Activated naive CD4-positive, alpha-beta T cell treated with anti-CD3 and anti-CD28 coated beads, Interleukin-2, amount 10 ng/mL, durations not matched to agents 7 days and 5 days (primary cell): ENCODE measurements around the gene SEPTIN8.

Experiments
- CTCF ChIA-PET: fragments of 350-600 bp; sonication (Branson Sonifier 250); formaldehyde crosslinking; loops from one replicate; lab custom pipeline; 2021; ENCODE audit warnings: antibody characterized with exemption; lab: Charles Lee
- DNase-seq: peaks from one replicate; pipeline ENCODE4 v3.0.0-alpha.2; 2020
- H3K27ac Mint-ChIP-seq: one replicate; pipeline ENCODE4 v1.8.0; 2021; ENCODE audit warnings: mild to moderate bottlenecking, moderate library complexity, mixed read lengths
- H3K27me3 Mint-ChIP-seq: one replicate; pipeline ENCODE4 v1.8.0; 2021; ENCODE audit warnings: mild to moderate bottlenecking, mixed read lengths
- H3K36me3 Mint-ChIP-seq: one replicate; pipeline ENCODE4 v1.8.0; 2021; ENCODE audit warnings: mixed read lengths
- H3K4me1 Mint-ChIP-seq: one replicate; pipeline ENCODE4 v1.8.0; 2021; ENCODE audit warnings: mixed read lengths
- H3K4me3 Mint-ChIP-seq: one replicate; pipeline ENCODE4 v1.8.0; 2021; ENCODE audit warnings: mild to moderate bottlenecking, moderate library complexity, mixed read lengths
- H3K9me3 Mint-ChIP-seq: one replicate; pipeline ENCODE4 v1.8.0; 2021; ENCODE audit warnings: mixed read lengths

SEPTIN8 gene

GRCh38 chr5:132785365-132785764, 8.3 kb upstream of the SEPTIN8 start:
- CTCF ChIA-PET: interaction anchor here (1.7 kb wide), 1 partner anchor 34 kb away, joined by 4 read pairs; no protein-coding TSS in a partner anchor
- Mint-ChIP-seq H3K4me3 (no peak overlapping the region), H3K27ac (no peak overlapping the region), H3K4me1 (peaks cover 13% of the 10 kb centered on the region), H3K36me3 (no peaks in the 10 kb centered on the region), H3K27me3 (peaks cover 67% of the 10 kb centered on the region), H3K9me3 (no peaks in the 10 kb centered on the region)
- DNase-seq: no peak

- H3K4me1 Mint-ChIP-seq: peaks cover 30% of the 10 kb centered on the region
- CTCF ChIA-PET: interaction anchor here (2.1 kb wide), 1 partner anchor 28 kb away, joined by 4 read pairs; no protein-coding TSS in a partner anchor
- H3K36me3 Mint-ChIP-seq: no peaks in the 10 kb centered on the region
- H3K27ac Mint-ChIP-seq: no peak overlapping the region
- H3K4me3 Mint-ChIP-seq: no peak overlapping the region
- DNase-seq: no peak
- H3K9me3 Mint-ChIP-seq: no peaks in the 10 kb centered on the region
- peaks cover 78% of the 10 kb centered on the region for H3K27me3 Mint-ChIP-seq
Observed at GRCh38 chr5:132782101-132782500, 5.1 kb upstream of the SEPTIN8 start.

- Mint-ChIP-seq H3K9me3 (no peaks in the 10 kb centered on the region), H3K27me3 (peaks cover 78% of the 10 kb centered on the region), H3K27ac (no peak overlapping the region), H3K36me3 (no peaks in the 10 kb centered on the region), H3K4me1 (peaks cover 33% of the 10 kb centered on the region), H3K4me3 (no peak overlapping the region)
- CTCF ChIA-PET: interaction anchor here (2.1 kb wide), 1 partner anchor 27 kb away, joined by 4 read pairs; no protein-coding TSS in a partner anchor
- no peak for DNase-seq
Observed at GRCh38 chr5:132781029-132781428, 4.0 kb upstream of the SEPTIN8 start.

GRCh38 chr5:132780577-132780976, 3.5 kb upstream of the SEPTIN8 start:
- H3K4me1 Mint-ChIP-seq: peaks cover 34% of the 10 kb centered on the region
- CTCF ChIA-PET: no interaction called here
- no peaks in the 10 kb centered on the region for H3K9me3 Mint-ChIP-seq
- H3K4me3 Mint-ChIP-seq: no peak overlapping the region
- no peak overlapping the region for H3K27ac Mint-ChIP-seq
- no peak for DNase-seq
- peaks cover 76% of the 10 kb centered on the region for H3K27me3 Mint-ChIP-seq
- no peaks in the 10 kb centered on the region for H3K36me3 Mint-ChIP-seq

GRCh38 chr5:132779961-132780360, 2.9 kb upstream of the SEPTIN8 start:
- Mint-ChIP-seq H3K9me3 (no peaks in the 10 kb centered on the region), H3K4me3 (no peak overlapping the region), H3K4me1 (peaks cover 34% of the 10 kb centered on the region), H3K36me3 (no peaks in the 10 kb centered on the region), H3K27ac (no peak overlapping the region), H3K27me3 (peaks cover 79% of the 10 kb centered on the region)
- no peak for DNase-seq
- CTCF ChIA-PET: no interaction called here

- H3K27me3 Mint-ChIP-seq: peaks cover 82% of the 10 kb centered on the region
- no peak for DNase-seq
- CTCF ChIA-PET: interaction anchor here (0.9 to 1.5 kb wide), 2 partner anchors 41 to 42 kb away, joined by 3 read pairs; partner anchors contain the start of gene KIF3A
- H3K4me3 Mint-ChIP-seq: no peak overlapping the region
- H3K27ac Mint-ChIP-seq: no peak overlapping the region
- H3K9me3 Mint-ChIP-seq: no peaks in the 10 kb centered on the region
- no peaks in the 10 kb centered on the region for H3K36me3 Mint-ChIP-seq
- peaks cover 34% of the 10 kb centered on the region for H3K4me1 Mint-ChIP-seq
Observed at GRCh38 chr5:132778856-132779255, 1.8 kb upstream of the SEPTIN8 start.

- no peaks in the 10 kb centered on the region for H3K36me3 Mint-ChIP-seq
- no peak overlapping the region for H3K27ac Mint-ChIP-seq
- peaks cover 34% of the 10 kb centered on the region for H3K4me1 Mint-ChIP-seq
- peaks cover 80% of the 10 kb centered on the region for H3K27me3 Mint-ChIP-seq
- H3K9me3 Mint-ChIP-seq: no peaks in the 10 kb centered on the region
- H3K4me3 Mint-ChIP-seq: peak overlapping the region; percentile 69
- CTCF ChIA-PET: interaction anchor here (0.6 to 1.5 kb wide), 4 partner anchors 16 to 123 kb away, joined by 3 read pairs; partner anchors contain the start of gene KIF3A
- no peak for DNase-seq
Observed at GRCh38 chr5:132778129-132778528, 1.1 kb upstream of the SEPTIN8 start.

GRCh38 chr5:132776938-132777208, 166 bp downstream of the SEPTIN8 start:
- Mint-ChIP-seq H3K4me1 (peaks cover 34% of the 10 kb centered on the region), H3K9me3 (no peaks in the 10 kb centered on the region), H3K27me3 (peaks cover 77% of the 10 kb centered on the region), H3K4me3 (no peak overlapping the region), H3K27ac (no peak overlapping the region), H3K36me3 (no peaks in the 10 kb centered on the region)
- no peak for DNase-seq
- CTCF ChIA-PET: interaction anchor here (1.5 kb wide), 1 partner anchor 17 kb away, joined by 3 read pairs; no protein-coding TSS in a partner anchor

- Mint-ChIP-seq H3K9me3 (no peaks in the 10 kb centered on the region), H3K36me3 (no peaks in the 10 kb centered on the region), H3K4me3 (peak overlapping the region; percentile 67), H3K27ac (no peak overlapping the region), H3K4me1 (peaks cover 31% of the 10 kb centered on the region), H3K27me3 (peaks cover 75% of the 10 kb centered on the region)
- CTCF ChIA-PET: interaction anchor here (0.8 kb wide), 1 partner anchor 44 kb away, joined by 3 read pairs; no protein-coding TSS in a partner anchor
- no peak for DNase-seq
Observed at GRCh38 chr5:132776131-132776937, 705 bp downstream of the SEPTIN8 start.

GRCh38 chr5:132775476-132775961, 1.5 kb downstream of the SEPTIN8 start:
- Mint-ChIP-seq H3K4me3 (peak overlapping the region; percentile 17), H3K4me1 (peaks cover 23% of the 10 kb centered on the region), H3K27ac (no peak overlapping the region), H3K36me3 (no peaks in the 10 kb centered on the region), H3K27me3 (peaks cover 72% of the 10 kb centered on the region), H3K9me3 (no peaks in the 10 kb centered on the region)
- DNase-seq: no peak
- CTCF ChIA-PET: interaction anchor here (0.8 kb wide), 1 partner anchor 45 kb away, joined by 3 read pairs; no protein-coding TSS in a partner anchor

- CTCF ChIA-PET: no interaction called here
- DNase-seq: no peak
- Mint-ChIP-seq H3K9me3 (no peaks in the 10 kb centered on the region), H3K4me1 (peaks cover 17% of the 10 kb centered on the region), H3K4me3 (no peak overlapping the region), H3K27ac (no peak overlapping the region), H3K27me3 (peaks cover 70% of the 10 kb centered on the region), H3K36me3 (no peaks in the 10 kb centered on the region)
Observed at GRCh38 chr5:132774896-132775295, 2.1 kb downstream of the SEPTIN8 start.

- Mint-ChIP-seq H3K27ac (no peak overlapping the region), H3K4me1 (peaks cover 14% of the 10 kb centered on the region), H3K9me3 (no peaks in the 10 kb centered on the region), H3K36me3 (no peaks in the 10 kb centered on the region), H3K4me3 (no peak overlapping the region), H3K27me3 (peaks cover 65% of the 10 kb centered on the region)
- no peak for DNase-seq
- CTCF ChIA-PET: interaction anchor here (1.8 kb wide), 1 partner anchor 20 kb away, joined by 7 read pairs; no protein-coding TSS in a partner anchor
Observed at GRCh38 chr5:132774406-132774805, 2.6 kb downstream of the SEPTIN8 start.

GRCh38 chr5:132773601-132774355, 3.3 kb downstream of the SEPTIN8 start:
- no peaks in the 10 kb centered on the region for H3K36me3 Mint-ChIP-seq
- no peak for DNase-seq
- CTCF ChIA-PET: interaction anchor here (0.6 to 1.8 kb wide), 2 partner anchors 19 to 387 kb away, joined by 3 to 7 read pairs; no protein-coding TSS in a partner anchor
- peaks cover 61% of the 10 kb centered on the region for H3K27me3 Mint-ChIP-seq
- H3K4me1 Mint-ChIP-seq: peaks cover 11% of the 10 kb centered on the region
- no peak overlapping the region for H3K4me3 Mint-ChIP-seq
- no peak overlapping the region for H3K27ac Mint-ChIP-seq
- no peaks in the 10 kb centered on the region for H3K9me3 Mint-ChIP-seq

GRCh38 chr5:132773114-132773513, 3.9 kb downstream of the SEPTIN8 start:
- peaks cover 60% of the 10 kb centered on the region for H3K27me3 Mint-ChIP-seq
- H3K4me3 Mint-ChIP-seq: no peak overlapping the region
- H3K36me3 Mint-ChIP-seq: no peaks in the 10 kb centered on the region
- peaks cover 8% of the 10 kb centered on the region for H3K4me1 Mint-ChIP-seq
- no peak for DNase-seq
- no peak overlapping the region for H3K27ac Mint-ChIP-seq
- no peaks in the 10 kb centered on the region for H3K9me3 Mint-ChIP-seq
- CTCF ChIA-PET: interaction anchor here (0.6 to 1.8 kb wide), 2 partner anchors 18 to 386 kb away, joined by 3 to 7 read pairs; no protein-coding TSS in a partner anchor
